HG03378 (cell line): Measurements from ENCODE around the gene FDPS.

Experiments used
- ATAC-seq: cut with Tn5 transposase; IDR thresholded peaks from one replicate; pipeline ENCODE4 v1.9.1; 2021; ENCODE audit warnings: mild to moderate bottlenecking, moderate library complexity; ENCODE audit not compliant: unreplicated experiment

FDPS gene

DNA sequence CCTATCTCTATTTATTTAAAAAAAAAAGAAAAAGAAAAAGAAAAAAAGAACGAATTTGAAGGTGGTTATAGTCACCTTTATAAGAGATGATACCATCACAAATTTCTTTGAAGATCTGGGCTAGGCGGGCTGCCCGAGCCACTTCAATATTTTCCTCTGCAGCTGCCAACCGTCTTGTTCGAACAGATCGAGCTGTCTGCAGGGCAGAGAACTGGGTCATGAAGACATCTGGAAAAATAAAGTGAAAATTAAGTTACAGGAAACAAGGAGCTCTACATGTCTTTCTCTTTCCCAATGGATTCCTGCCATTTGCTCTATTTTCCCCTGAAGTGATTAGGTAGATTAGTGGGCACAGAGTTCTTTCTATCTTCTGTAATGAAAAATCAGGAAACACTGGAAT lies 44.0 kb downstream of the FDPS start:
- ATAC-seq = no peak

DNA sequence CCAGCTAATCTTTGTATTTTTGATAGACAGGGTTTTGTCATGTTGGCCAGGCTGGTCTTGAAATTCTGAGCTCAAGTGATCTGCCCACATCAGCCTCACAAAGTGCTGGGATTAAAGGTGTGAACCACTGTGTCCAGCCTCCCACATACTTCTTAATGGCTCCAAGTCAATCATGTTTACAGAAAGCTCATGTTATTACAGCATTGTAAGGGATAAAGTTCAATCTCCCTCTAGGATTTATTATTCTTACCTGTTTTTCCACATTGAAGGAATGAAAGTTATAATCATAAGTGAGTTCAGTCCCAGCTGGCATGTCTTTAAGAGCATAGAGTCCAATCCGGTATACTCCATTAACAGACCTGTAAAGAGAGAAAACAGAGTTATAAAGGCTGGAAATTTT lies 51.4 kb downstream of the FDPS start:
- no peak for ATAC-seq
